ENCODE data around the gene HPCAL1.

DNA sequence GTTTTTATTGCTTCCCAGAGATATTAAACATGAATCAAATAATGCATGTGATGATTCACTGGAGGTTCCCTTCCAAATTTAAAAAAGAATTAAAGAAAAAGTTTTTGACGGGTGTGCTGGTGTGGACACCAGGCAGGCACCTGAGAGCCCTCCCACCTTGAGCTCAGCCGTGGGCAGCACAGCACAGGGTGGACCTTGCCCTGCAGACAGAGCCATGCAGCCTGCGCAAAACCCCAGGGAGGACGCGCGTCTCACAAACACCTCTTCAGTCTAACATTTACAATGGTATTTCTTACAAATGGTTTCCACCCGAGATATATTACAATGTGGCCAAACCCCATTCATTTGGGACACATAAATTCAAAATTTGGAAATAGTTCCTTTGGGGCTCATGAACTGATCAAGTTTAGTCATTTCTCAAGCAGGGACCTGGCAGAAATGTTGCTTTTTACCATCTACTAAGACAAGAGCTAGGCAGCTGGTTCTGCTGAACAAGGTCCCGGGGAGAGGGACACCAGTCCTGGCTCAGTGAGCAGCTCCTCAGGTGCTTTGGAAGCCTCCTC is 100.0 kb downstream of the HPCAL1 start:
- TF ChIP-seq, protein P1, sequence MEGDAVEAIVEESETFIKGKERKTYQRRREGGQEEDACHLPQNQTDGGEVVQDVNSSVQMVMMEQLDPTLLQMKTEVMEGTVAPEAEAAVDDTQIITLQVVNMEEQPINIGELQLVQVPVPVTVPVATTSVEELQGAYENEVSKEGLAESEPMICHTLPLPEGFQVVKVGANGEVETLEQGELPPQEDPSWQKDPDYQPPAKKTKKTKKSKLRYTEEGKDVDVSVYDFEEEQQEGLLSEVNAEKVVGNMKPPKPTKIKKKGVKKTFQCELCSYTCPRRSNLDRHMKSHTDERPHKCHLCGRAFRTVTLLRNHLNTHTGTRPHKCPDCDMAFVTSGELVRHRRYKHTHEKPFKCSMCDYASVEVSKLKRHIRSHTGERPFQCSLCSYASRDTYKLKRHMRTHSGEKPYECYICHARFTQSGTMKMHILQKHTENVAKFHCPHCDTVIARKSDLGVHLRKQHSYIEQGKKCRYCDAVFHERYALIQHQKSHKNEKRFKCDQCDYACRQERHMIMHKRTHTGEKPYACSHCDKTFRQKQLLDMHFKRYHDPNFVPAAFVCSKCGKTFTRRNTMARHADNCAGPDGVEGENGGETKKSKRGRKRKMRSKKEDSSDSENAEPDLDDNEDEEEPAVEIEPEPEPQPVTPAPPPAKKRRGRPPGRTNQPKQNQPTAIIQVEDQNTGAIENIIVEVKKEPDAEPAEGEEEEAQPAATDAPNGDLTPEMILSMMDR (conservative IDR thresholded peaks at IDR 0.05; ENCODE audit: low read length), result no peak
- no peak for TF ChIP-seq EZH2phosphoT487 (IDR thresholded peaks at IDR 0.05; ENCODE audit: borderline replicate concordance)

Data from Loucy (cell line).